ENCODE measurements around the gene PKNOX2.
A peak's percentile ranks its signal among the peaks of the same experiment; 100 is the strongest.

The PKNOX2 gene

DNA sequence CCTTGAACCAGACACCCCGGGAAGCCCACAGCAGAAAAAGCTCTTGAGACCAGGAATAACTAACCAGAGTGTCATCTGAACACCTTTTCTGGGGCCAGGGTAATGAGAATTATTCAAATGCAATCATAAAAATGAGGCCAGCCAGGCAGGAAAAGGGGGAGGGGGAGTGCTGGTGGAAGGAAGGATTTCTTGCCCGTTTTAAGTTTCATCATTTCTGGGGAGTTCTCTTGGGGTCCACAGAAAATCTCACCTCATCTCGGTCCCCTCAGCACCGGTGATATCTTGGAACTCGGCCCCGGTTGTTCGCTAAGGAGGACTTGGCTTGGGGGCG lies 495 bp upstream of the PKNOX2 start:
- TF ChIP-seq, protein P1, sequence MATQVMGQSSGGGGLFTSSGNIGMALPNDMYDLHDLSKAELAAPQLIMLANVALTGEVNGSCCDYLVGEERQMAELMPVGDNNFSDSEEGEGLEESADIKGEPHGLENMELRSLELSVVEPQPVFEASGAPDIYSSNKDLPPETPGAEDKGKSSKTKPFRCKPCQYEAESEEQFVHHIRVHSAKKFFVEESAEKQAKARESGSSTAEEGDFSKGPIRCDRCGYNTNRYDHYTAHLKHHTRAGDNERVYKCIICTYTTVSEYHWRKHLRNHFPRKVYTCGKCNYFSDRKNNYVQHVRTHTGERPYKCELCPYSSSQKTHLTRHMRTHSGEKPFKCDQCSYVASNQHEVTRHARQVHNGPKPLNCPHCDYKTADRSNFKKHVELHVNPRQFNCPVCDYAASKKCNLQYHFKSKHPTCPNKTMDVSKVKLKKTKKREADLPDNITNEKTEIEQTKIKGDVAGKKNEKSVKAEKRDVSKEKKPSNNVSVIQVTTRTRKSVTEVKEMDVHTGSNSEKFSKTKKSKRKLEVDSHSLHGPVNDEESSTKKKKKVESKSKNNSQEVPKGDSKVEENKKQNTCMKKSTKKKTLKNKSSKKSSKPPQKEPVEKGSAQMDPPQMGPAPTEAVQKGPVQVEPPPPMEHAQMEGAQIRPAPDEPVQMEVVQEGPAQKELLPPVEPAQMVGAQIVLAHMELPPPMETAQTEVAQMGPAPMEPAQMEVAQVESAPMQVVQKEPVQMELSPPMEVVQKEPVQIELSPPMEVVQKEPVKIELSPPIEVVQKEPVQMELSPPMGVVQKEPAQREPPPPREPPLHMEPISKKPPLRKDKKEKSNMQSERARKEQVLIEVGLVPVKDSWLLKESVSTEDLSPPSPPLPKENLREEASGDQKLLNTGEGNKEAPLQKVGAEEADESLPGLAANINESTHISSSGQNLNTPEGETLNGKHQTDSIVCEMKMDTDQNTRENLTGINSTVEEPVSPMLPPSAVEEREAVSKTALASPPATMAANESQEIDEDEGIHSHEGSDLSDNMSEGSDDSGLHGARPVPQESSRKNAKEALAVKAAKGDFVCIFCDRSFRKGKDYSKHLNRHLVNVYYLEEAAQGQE (IDR thresholded peaks at IDR 0.05; ENCODE audit: insufficient read depth in 1 of 2, low read depth in 2 of 2, low read length in 2 of 2): no peak
- TF ChIP-seq POLR2AphosphoS5 (IDR thresholded peaks at IDR 0.05; ENCODE audit: low read depth, low read length) (no peak), TAF1 (IDR thresholded peaks at IDR 0.05; ENCODE audit: borderline replicate concordance, insufficient read depth, low read length) (no peak), FOXP2 (optimal IDR thresholded peaks at IDR 0.05; ENCODE audit: borderline replicate concordance, extremely low read depth, extremely low read length, insufficient read depth) (no peak), SIN3A (IDR thresholded peaks at IDR 0.05; ENCODE audit: borderline replicate concordance, insufficient read depth, low read length) (no peak)

DNA sequence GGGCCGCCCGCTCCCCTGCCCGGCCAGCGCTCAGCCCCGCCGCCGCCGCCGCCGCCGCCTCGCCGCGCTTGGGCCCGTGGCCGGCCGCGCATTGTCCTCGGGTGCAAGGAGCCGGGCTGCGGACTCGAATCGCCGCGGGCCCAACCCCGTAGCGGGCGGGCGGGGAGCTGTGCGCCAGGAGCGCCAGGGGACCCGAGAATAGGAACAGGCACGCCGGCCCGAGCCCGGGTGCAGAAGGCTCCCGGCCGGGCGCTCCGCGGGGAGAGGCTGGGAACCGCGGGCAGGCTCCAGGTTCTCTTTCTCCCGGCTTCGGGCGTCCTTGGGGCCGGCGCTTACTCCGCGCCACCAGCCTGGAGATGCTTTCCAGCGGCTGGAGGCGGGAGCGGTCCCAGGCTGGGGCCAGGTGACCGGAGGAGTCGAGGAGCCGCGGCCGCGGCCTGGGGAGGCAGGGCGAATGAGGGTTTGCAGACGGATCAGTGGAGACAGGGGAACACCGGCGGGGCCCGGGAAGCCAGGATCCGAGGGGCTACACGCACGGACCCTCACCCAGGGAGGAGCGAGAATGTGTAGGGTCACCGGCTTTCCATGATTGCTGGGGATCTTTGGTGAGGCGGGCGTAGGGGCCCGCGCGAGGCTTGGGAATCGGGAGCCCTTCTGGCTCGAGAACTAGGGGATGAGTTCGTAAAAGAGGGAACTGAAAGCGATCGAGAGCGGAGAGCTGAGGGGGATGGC lies 726 bp downstream of the PKNOX2 start:
- TF ChIP-seq, protein P1 (IDR thresholded peaks at IDR 0.05; ENCODE audit: insufficient read depth in 1 of 2, low read depth in 2 of 2, low read length in 2 of 2): no peak
- TF ChIP-seq FOXP2 (optimal IDR thresholded peaks at IDR 0.05; ENCODE audit: borderline replicate concordance, extremely low read depth, extremely low read length, insufficient read depth): peak; percentile 25
- no peak for TF ChIP-seq POLR2AphosphoS5 (IDR thresholded peaks at IDR 0.05; ENCODE audit: low read depth, low read length)
- no peak for TF ChIP-seq SIN3A (IDR thresholded peaks at IDR 0.05; ENCODE audit: borderline replicate concordance, insufficient read depth, low read length)
- TF ChIP-seq TAF1 (IDR thresholded peaks at IDR 0.05; ENCODE audit: borderline replicate concordance, insufficient read depth, low read length): no peak

DNA sequence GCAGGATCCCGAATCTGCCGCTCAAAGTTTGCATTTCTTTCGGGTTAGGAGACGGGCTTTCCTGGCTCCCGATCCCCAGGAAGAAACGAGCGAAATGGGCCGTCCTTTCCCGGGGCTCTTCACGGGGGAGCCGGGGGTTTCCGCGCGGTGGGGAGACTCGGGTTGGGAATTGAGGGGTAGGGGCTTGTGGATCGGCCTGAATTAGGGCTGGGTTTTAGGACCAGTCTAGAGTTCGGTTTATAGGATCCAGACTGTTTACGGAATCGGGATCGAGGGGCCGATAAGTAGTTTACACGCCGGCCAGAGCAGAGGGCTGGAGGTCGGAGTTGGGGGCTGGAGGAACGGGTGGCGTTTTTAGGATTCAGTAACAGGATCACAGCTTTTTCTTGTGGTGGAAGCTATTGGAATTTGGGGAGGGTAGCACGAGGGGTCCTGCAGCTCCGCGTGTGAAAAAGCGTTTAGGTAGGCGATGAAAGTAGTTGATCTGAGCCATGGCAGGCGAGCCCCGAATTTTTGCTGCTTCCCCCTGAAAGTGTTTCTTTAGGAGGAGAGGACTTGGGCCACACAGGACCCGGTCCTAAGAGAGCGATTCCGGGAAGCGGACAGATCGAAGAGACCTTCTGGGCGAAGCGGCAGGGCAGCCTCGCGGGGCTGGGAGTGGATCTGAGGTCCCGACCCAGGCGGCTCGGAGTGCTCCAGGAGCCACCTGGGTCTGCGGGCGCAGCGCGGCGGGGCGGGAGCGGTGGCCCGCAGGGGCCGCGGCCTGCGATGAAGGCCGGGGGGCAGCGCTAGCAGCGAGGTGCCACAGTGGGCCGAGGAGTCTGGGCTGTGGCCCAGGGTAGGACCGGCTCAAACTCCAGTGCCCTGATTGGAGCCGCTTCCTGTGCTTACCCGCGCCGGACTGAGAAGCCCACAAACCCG lies 1.6 kb downstream of the PKNOX2 start:
- TF ChIP-seq SIN3A (IDR thresholded peaks at IDR 0.05; ENCODE audit: borderline replicate concordance, insufficient read depth, low read length): no peak
- TF ChIP-seq, protein P1 (IDR thresholded peaks at IDR 0.05; ENCODE audit: insufficient read depth in 1 of 2, low read depth in 2 of 2, low read length in 2 of 2): 0 out of 4 replicates have a peak, but pooled peaks of 1 of the 2 experiments have one; percentile 30
- no peak for TF ChIP-seq POLR2AphosphoS5 (IDR thresholded peaks at IDR 0.05; ENCODE audit: low read depth, low read length)
- TF ChIP-seq TAF1 (IDR thresholded peaks at IDR 0.05; ENCODE audit: borderline replicate concordance, insufficient read depth, low read length): peak; percentile 35; the same call in 1 of the 2 replicates
- TF ChIP-seq FOXP2 (optimal IDR thresholded peaks at IDR 0.05; ENCODE audit: borderline replicate concordance, extremely low read depth, extremely low read length, insufficient read depth): no peak

DNA sequence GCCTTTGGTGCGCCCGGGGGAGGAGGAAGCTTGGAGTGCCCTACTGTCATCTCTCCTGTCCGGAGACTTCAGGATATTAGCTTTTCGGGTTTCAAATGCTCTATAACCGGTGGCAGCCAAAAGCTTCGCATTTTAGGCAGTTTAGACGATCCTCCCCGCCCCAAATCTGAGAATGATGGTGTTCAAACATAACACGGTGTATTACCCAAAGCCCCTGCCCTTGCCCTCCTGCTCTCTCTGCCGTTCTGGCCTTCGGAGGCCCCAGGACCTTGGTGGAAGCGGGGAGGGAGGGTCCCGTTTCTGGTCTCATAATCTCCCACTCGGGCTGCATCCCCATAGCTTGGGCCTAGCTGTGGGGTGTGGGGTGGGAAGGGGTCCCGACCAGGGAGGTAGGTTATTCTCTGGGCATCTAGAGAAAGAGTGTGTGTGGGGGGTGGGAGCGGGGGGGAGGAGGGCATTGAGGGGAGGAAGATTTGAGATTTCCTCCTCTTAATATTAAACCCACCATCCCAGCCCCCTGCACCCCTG lies 2.3 kb downstream of the PKNOX2 start:
- TF ChIP-seq SIN3A (IDR thresholded peaks at IDR 0.05; ENCODE audit: borderline replicate concordance, insufficient read depth, low read length) (no peak), FOXP2 (optimal IDR thresholded peaks at IDR 0.05; ENCODE audit: borderline replicate concordance, extremely low read depth, extremely low read length, insufficient read depth) (no peak), TAF1 (IDR thresholded peaks at IDR 0.05; ENCODE audit: borderline replicate concordance, insufficient read depth, low read length) (no peak), POLR2AphosphoS5 (IDR thresholded peaks at IDR 0.05; ENCODE audit: low read depth, low read length) (no peak; the same call in 1 of the 2 replicates)
- TF ChIP-seq, protein P1 (IDR thresholded peaks at IDR 0.05; ENCODE audit: insufficient read depth in 1 of 2, low read depth in 2 of 2, low read length in 2 of 2): no peak
